ENCODE data around the gene CALU. TPM values are rescaled to one million over a fixed set of nuclear protein-coding genes. Genes with fewer than 3 reads are reported as not detected.

CALU gene
- polyA plus RNA-seq, 1 donor (not counting 4 experiments of a cell fraction or from before 2014, with no cell fraction given): 155 TPM

DNA sequence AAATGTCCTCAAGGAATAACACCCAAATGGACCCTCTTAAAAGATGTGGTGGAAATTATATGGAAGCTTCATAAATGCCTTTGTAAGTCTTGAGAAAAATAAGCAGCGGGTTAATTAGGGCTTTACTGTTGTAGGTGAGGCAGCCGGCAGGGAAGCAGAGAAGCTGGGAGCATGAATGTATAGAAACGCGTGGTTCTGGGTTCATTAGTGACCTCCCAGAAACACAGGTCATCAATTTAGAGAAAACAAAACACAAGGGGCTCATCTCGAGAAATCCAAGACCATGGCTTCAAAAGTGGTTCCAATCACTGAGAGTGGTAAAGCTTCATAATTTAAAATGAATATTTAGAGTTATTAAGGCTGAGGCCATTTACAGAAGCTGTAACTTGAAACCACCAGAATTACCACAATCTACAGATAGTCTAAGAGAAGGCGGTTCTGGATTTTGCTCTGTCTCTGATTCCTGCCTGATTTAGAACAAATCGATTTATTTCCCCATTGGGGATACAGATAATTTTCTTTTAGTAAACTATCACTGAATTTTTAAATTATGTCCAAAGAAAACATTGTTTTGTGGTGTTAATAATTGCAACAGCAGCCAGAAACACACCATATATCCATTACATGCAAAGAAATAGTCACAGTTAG is 46.4 kb upstream of the CALU start:
- H3K79me2 ChIP-seq (ENCODE audit: control insufficient read depth, insufficient read depth, low read length): no peaks in the 10 kb centered on the region
- peaks cover 13% of the 10 kb centered on the region for H3K27me3 ChIP-seq (ENCODE audit: control insufficient read depth, extremely low read depth, insufficient read depth, low read length)
- H3K4me2 ChIP-seq (ENCODE audit: control insufficient read depth, extremely low read depth, insufficient read depth, low read depth, low read length): no peak overlapping the region
- dilution Hi-C loops (cut with MboI; ENCODE audit: extremely low pct_ligation_motif_present, low sequenced_read_pairs): no loop called here
- no peak overlapping the region for H3K27ac ChIP-seq (ENCODE audit: control insufficient read depth, insufficient read depth, low read length)
- no peaks in the 10 kb centered on the region for H3K36me3 ChIP-seq (ENCODE audit: control insufficient read depth in 2 of 2, extremely low read depth in 1 of 2, insufficient read depth in 2 of 2, low read length in 2 of 2)
- H3K4me3 ChIP-seq (ENCODE audit: control insufficient read depth in 2 of 3, extremely low read depth in 1 of 3, insufficient read depth in 2 of 3, low read depth in 1 of 3, low read length in 3 of 3): no peak overlapping the region
- no peaks in the 10 kb centered on the region for H3K4me1 ChIP-seq (ENCODE audit: control insufficient read depth, extremely low read depth, insufficient read depth, low read length)
- DNase-seq (ENCODE audit: low read depth, low spot score) (no peak), FAIRE-seq (no peak)
- TF ChIP-seq EZH2 (IDR thresholded peaks at IDR 0.05; ENCODE audit: low read length): no peak
- TF ChIP-seq, protein P1, sequence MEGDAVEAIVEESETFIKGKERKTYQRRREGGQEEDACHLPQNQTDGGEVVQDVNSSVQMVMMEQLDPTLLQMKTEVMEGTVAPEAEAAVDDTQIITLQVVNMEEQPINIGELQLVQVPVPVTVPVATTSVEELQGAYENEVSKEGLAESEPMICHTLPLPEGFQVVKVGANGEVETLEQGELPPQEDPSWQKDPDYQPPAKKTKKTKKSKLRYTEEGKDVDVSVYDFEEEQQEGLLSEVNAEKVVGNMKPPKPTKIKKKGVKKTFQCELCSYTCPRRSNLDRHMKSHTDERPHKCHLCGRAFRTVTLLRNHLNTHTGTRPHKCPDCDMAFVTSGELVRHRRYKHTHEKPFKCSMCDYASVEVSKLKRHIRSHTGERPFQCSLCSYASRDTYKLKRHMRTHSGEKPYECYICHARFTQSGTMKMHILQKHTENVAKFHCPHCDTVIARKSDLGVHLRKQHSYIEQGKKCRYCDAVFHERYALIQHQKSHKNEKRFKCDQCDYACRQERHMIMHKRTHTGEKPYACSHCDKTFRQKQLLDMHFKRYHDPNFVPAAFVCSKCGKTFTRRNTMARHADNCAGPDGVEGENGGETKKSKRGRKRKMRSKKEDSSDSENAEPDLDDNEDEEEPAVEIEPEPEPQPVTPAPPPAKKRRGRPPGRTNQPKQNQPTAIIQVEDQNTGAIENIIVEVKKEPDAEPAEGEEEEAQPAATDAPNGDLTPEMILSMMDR (optimal IDR thresholded peaks at IDR 0.05 in 1 of 3, IDR thresholded peaks at IDR 0.05 in 1 of 3, conservative IDR thresholded peaks at IDR 0.05 in 1 of 3; ENCODE audit: extremely low read depth in 1 of 3, insufficient read depth in 2 of 3, low read length in 3 of 3): no peak
- no peaks in the 10 kb centered on the region for H4K20me1 ChIP-seq (ENCODE audit: control insufficient read depth, extremely low read depth, insufficient read depth, low read length)
- H2AFZ ChIP-seq (ENCODE audit: control insufficient read depth, low read length): no peak overlapping the region
- H3K9me3 ChIP-seq (ENCODE audit: control insufficient read depth, low read depth, low read length): no peaks in the 10 kb centered on the region
- H3K9ac ChIP-seq (ENCODE audit: control insufficient read depth, extremely low read depth, insufficient read depth, low read length): no peak overlapping the region
- H3K9me1 ChIP-seq (ENCODE audit: control insufficient read depth, extremely low read depth, insufficient read depth, low read length): peaks cover 2% of the 10 kb centered on the region

DNA sequence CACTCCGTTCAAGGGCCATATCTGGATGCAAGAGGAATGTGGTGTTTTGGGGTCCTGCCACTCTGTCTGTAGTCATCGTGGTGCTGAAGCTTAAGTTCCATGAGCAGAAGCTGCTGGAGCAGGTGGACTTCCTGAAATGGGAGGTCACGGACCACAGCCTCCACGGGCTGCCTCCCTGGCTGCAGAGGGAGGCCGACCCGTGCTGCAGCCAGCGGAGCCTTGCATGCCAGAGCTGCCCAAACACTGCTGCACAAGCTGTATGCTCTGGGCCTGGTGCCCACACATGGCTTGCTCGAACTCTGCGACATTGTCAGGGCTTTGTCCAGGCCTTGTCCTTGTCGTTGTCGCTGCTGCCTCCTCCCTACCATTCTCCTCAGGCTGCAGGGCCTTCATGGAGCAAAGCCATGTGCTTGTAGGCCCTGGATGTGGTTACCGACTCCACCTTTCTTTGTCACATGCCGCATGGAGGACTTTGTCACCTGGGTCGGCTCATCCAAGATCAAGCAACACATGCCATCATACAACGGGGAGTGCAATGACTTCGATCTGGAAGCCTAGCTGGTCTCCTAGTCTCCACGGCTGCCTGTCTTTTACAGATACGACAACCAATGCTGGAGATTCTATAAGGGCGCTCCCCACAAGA is 45.7 kb upstream of the CALU start:
- Histone ChIP-seq H3K9ac (ENCODE audit: control insufficient read depth, extremely low read depth, insufficient read depth, low read length) (no peak overlapping the region), H3K4me3 (ENCODE audit: control insufficient read depth in 2 of 3, extremely low read depth in 1 of 3, insufficient read depth in 2 of 3, low read depth in 1 of 3, low read length in 3 of 3) (no peak overlapping the region), H3K79me2 (ENCODE audit: control insufficient read depth, insufficient read depth, low read length) (no peaks in the 10 kb centered on the region), H3K4me2 (ENCODE audit: control insufficient read depth, extremely low read depth, insufficient read depth, low read depth, low read length) (no peak overlapping the region), H4K20me1 (ENCODE audit: control insufficient read depth, extremely low read depth, insufficient read depth, low read length) (no peaks in the 10 kb centered on the region), H3K27ac (ENCODE audit: control insufficient read depth, insufficient read depth, low read length) (no peak overlapping the region), H2AFZ (ENCODE audit: control insufficient read depth, low read length) (no peak overlapping the region), H3K9me3 (ENCODE audit: control insufficient read depth, low read depth, low read length) (no peaks in the 10 kb centered on the region), H3K9me1 (ENCODE audit: control insufficient read depth, extremely low read depth, insufficient read depth, low read length) (peaks cover 2% of the 10 kb centered on the region), H3K27me3 (ENCODE audit: control insufficient read depth, extremely low read depth, insufficient read depth, low read length) (peaks cover 17% of the 10 kb centered on the region), H3K36me3 (ENCODE audit: control insufficient read depth in 2 of 2, extremely low read depth in 1 of 2, insufficient read depth in 2 of 2, low read length in 2 of 2) (no peaks in the 10 kb centered on the region), H3K4me1 (ENCODE audit: control insufficient read depth, extremely low read depth, insufficient read depth, low read length) (no peaks in the 10 kb centered on the region)
- TF ChIP-seq, protein P1 (optimal IDR thresholded peaks at IDR 0.05 in 1 of 3, IDR thresholded peaks at IDR 0.05 in 1 of 3, conservative IDR thresholded peaks at IDR 0.05 in 1 of 3; ENCODE audit: extremely low read depth in 1 of 3, insufficient read depth in 2 of 3, low read length in 3 of 3): no peak
- TF ChIP-seq EZH2 (IDR thresholded peaks at IDR 0.05; ENCODE audit: low read length): no peak
- no peak for DNase-seq (ENCODE audit: low read depth, low spot score)
- dilution Hi-C loops (cut with MboI; ENCODE audit: extremely low pct_ligation_motif_present, low sequenced_read_pairs): no loop called here
- FAIRE-seq: no peak

All from keratinocyte (primary cell).